GM19240 (cell line): ENCODE measurements around the gene MYH16.
"Not testable (repeated sequence)": the region's sequence is repeated elsewhere in the genome, so short reads cannot be mapped to it uniquely, and the experiment has no call there.

ENCODE experiments used
- DNase-seq: peaks from one replicate; pipeline ENCODE4 v3.0.0; 2011; ENCODE audit warnings: low spot score; ENCODE audit not compliant: insufficient read length

MYH16 gene

DNA sequence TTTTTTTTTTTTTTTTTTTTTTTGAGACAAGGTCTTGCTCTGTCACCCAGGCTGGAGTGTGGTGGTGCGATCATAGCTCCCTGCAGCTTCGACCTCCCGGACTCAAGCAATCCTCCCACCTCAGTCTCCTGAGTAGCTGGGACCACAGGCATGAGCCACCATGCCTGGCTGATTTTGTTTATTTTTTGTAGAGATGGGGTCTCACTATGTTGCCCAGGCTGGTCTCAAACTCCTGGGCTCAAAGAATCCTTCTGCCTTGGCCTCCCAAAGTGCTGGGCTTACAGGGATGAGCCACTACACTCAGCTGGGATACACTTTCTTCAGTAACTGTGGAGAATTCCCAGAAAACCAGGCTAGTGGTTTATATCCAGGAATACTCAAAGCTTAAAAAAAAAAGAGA is 78.0 kb downstream of the MYH16 start:
- DNase-seq: not testable (repeated sequence)

DNA sequence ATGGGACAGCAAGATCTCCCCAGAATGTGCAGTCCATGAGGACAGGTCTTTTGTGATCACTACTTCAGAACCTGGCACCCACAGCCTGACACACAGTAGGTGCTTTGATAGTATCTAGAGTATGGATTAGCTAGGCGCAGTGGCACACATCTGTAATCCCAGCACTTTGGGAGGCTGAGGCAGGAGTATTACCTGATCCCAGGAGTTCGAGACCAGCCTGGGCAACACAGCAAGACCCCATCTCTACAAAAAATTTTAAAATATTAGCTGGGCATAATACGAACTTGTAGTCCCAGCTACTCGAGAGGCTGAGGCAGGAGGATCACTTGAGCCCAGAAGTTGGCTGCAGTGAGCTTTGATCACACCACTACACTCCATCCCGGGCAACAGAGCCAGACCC is 79.6 kb downstream of the MYH16 start:
- DNase-seq: no peak

DNA sequence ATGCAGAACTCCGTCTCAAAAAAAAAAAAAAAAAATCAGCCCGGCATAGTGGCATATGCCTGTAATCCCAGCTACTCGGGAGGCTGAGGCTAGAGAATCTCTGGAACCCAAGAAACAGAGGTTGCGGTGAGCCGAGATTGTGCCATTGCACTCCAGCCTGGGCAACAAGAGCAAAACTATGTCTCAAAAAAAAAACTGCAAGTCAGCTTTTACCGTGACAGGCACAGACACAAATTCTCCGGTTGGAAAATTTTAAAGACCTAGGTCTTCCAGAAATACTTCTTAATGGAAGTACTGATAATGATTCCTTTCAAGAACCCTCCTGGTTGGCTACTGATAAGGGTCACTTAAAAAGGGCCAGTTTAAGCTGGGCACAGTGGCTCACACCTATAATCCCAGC is 82.5 kb downstream of the MYH16 start:
- no peak for DNase-seq

DNA sequence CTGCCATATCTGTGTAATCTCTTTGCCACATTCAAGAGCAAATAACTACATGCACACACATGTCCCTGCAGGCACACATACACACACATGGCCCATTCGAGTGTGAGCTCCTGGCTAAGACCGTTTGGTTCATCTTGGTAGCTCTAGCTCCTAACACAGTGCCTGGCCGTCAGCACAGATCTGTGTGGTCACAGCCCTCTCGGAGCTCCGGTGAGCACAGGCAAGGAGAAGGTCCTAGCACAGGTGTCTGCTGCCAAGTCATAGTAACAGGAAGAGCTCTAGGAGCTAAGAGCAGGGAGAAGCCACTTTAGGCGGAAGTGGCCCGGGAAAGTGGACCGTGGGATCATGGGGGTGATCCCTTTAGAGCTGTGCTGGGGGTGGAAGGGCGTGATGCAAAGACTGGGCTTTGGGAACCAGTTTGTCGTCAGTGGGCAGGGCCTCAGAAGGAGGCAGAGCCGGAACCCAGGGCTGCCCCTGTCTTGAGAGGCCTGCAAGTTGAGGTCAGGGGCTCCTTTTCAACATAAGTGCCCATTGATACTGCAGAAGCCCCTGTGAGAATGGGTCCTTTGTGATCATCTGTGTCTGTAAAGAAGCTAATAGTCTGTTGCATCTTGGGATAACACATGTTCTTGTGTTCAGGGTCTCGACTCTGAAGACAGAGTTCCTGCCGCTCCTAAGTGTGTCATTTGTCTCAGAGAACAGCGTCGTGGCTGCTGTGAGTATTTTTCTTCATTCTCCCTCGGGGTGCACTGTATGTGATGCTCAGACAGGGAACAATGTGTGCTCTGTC is 85.3 kb downstream of the MYH16 start:
- no peak for DNase-seq

DNA sequence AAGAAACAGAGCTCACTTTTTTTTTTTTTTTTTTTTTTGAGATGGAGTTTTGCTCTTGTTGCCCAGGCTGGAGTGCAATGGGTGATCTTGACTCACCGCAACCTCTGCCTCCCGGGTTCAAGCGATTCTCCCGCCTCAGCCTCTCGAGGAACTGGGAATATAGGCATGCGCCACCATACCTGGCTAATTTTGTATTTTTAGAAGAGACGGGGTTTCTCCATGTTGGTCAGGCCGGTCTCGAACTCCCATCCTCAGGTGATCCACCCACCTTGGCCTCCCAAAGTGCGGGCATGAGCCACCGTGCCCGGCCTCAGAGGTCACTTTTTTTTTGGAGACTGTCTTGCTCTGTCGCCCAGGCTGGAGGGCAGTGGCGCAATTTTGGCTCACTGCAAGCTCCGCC is 85.9 kb downstream of the MYH16 start:
- DNase-seq: not testable (repeated sequence)

DNA sequence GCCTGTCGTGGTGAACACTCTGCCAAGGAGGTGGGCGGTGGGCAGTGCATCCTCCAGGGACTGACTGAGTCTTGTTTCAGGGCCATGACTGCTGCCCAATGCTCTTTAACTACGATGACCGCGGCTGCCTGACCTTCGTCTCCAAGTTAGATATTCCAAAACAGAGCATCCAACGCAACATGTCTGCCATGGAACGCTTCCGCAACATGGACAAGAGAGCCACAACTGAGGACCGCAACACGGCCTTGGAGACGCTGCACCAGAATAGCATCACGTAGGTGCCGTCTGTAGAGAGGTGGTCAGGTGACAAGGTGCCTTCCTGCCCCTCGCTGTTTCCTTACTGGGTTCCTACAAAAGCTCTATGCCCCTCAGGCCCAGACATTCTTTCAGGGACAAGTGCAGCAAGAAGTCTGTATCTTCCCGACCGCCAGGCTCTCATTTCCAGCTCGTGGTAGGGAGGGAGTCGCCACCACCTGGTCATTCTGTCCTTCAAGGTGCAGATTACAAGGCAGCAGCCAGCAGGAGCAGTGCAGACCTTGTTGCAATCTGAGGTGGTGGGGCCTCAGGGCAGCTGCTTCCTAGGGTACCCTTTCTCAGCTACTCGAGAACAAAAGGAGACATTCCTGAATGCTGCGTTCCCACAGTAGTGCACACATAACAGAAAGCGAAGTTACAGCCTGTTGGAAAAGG is 87.0 kb downstream of the MYH16 start:
- DNase-seq: no peak
